HFFc6 (cell line): ENCODE measurements around the gene GALNT3. TPM values are rescaled to one million over a fixed set of nuclear protein-coding genes. Genes with fewer than 3 reads are reported as not detected.

Source experiments
- DNase-seq: peaks from one replicate; pipeline ENCODE4 v3.0.0-alpha.2; 2018
- H3K27ac Mint-ChIP-seq: 2 replicates; pipeline ENCODE4 v1.8.0; 2020; ENCODE audit warnings: mild to moderate bottlenecking, mixed read lengths
- H3K27me3 Mint-ChIP-seq: 2 replicates; pipeline ENCODE4 v1.8.0; 2021; ENCODE audit warnings: mild to moderate bottlenecking, moderate library complexity, mixed read lengths; ENCODE audit not compliant: insufficient read depth
- H3K36me3 Mint-ChIP-seq: 2 replicates; pipeline ENCODE4 v1.8.0; 2021; ENCODE audit warnings: low read depth, mixed read lengths
- H3K4me1 Mint-ChIP-seq: 2 replicates; pipeline ENCODE4 v1.8.0; 2020; ENCODE audit warnings: low read depth, mixed read lengths
- H3K4me3 Mint-ChIP-seq: 2 replicates; pipeline ENCODE4 v1.8.0; 2020; ENCODE audit warnings: mild to moderate bottlenecking, moderate library complexity, mixed read lengths
- H3K9me3 Mint-ChIP-seq: 2 replicates; pipeline ENCODE4 v1.8.0; 2020; ENCODE audit warnings: mild to moderate bottlenecking, mixed read lengths
- total RNA-seq, 6 experiments: library from RNA; stranded (reverse); fragmentation: NEBNext Ultra II Directional; extraction: Animal tissue kit (Norgen Biotek cat#: 25700); gene quantifications; 2 replicates in 1 of 6; 3 replicates in 5 of 6; pipeline ENCODE4 v1.2.3, GENCODE V29; 2021
- TF ChIP-seq, protein P1 (sequence below): fragments of 200-600 bp; sonication (generic); IDR thresholded peaks from 2 replicates; pipeline ENCODE4 v1.5.0; 2021; ENCODE audit warnings: antibody characterized with exemption, mild to moderate bottlenecking

Gene GALNT3
- total RNA-seq, 6 experiments from 2014 or later: 0.28 to 1.7 (median 0.82) TPM

DNA sequence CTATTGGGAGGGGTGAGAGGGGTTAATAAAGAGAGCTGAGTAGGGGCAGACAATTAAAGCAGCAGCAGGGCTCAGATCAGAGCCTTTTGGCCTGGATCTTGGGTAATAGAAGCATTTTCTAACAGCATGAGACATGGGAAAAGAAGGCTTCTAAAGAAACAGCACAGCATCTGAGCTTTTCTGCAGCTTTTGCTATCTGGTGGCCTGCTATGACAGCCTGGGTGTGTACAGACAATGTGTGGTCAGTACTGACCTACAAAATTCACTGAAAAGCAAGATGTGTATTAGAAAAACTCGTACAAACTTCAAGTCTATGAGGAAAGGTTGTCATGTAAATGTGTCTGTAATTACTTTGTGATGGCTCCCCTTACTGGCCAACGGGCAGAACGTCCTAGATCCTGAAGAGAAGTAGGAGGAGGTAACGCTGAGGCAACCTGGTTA is 95.6 kb downstream of the GALNT3 start:
- DNase-seq: peak; percentile 6
- Mint-ChIP-seq H3K27ac (no peak overlapping the region), H3K4me3 (no peak overlapping the region)

DNA sequence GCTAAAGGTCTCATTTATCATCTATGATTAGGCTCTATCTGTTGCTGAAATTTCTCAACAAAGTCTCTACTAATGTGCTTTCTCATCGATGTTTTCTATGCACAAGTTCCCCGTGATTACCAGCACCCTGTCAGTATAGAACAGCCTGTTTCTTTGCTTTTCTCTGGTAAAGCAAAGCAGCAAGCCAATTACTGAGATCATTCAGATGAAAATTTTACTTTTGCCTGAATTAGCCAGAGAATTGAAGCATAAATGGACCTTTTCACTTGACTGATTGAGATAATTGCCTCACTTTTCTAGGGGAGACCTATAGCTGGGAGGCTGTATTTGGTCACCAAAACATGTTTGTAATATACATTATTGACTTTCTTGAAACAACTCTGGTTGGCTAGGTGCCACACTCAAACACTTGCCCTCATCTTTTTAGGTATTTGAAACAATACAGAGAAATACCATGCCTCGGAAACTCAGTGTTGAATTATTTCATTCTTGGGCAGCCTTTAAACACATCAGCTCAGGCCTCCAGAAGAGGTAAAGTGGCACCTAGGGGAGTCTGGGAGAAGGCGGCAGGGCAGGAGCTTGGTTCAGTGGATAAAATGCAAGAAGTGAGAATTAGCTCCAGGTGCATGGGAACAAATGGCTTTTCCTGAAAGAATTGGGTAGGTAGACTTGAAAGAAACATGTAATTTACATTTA is 96.2 kb downstream of the GALNT3 start:
- no peak overlapping the region for H3K4me3 Mint-ChIP-seq
- TF ChIP-seq, protein P1, sequence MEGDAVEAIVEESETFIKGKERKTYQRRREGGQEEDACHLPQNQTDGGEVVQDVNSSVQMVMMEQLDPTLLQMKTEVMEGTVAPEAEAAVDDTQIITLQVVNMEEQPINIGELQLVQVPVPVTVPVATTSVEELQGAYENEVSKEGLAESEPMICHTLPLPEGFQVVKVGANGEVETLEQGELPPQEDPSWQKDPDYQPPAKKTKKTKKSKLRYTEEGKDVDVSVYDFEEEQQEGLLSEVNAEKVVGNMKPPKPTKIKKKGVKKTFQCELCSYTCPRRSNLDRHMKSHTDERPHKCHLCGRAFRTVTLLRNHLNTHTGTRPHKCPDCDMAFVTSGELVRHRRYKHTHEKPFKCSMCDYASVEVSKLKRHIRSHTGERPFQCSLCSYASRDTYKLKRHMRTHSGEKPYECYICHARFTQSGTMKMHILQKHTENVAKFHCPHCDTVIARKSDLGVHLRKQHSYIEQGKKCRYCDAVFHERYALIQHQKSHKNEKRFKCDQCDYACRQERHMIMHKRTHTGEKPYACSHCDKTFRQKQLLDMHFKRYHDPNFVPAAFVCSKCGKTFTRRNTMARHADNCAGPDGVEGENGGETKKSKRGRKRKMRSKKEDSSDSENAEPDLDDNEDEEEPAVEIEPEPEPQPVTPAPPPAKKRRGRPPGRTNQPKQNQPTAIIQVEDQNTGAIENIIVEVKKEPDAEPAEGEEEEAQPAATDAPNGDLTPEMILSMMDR: no peak
- no peak overlapping the region for H3K27ac Mint-ChIP-seq
- DNase-seq: no peak
- no peaks in the 10 kb centered on the region for H3K9me3 Mint-ChIP-seq
- H3K27me3 Mint-ChIP-seq: peaks cover under 1% of the 10 kb centered on the region; the same call in 1 of the 2 replicates
- no peaks in the 10 kb centered on the region for H3K4me1 Mint-ChIP-seq
- H3K36me3 Mint-ChIP-seq: no peaks in the 10 kb centered on the region

More for the DNA sequence above, 95.6 kb downstream of the GALNT3 start:
- peaks cover 2% of the 10 kb centered on the region; the same call in 1 of the 2 replicates for H3K27me3 Mint-ChIP-seq
- TF ChIP-seq, protein P1: peak; percentile 43; the same call in 1 of the 2 replicates
- no peaks in the 10 kb centered on the region for H3K9me3 Mint-ChIP-seq
- H3K36me3 Mint-ChIP-seq: no peaks in the 10 kb centered on the region
- H3K4me1 Mint-ChIP-seq: no peaks in the 10 kb centered on the region

Other genes starting within 250 kb of the GALNT3 start
- 10 to 100 TPM in 4 of 6 experiments, 1 to 10 TPM in 2; 9.4 to 13.0 (median 10.2) TPM for gene TTC21B, start 159.5 kb upstream of the GALNT3 start, total RNA-seq